Right lobe of liver (tissue), 4 donors: ENCODE results near the gene DDR2.

Experiments
- CTCF ChIP-seq, 4 donors: fragments of 200-600 bp in 3 of 4; fragments of 450-650 bp in 1 of 4; IDR thresholded peaks; one replicate each; pipeline versions ENCODE4 v1.5.1 to v1.8.0; 2016 to 2022; ENCODE audit warnings: antibody characterized with exemption in 4 of 4, mild to moderate bottlenecking in 2 of 4
- POLR2A ChIP-seq: fragments of 450-650 bp; IDR thresholded peaks from one replicate; pipeline ENCODE4 v1.6.1; 2017; ENCODE audit warnings: antibody characterized with exemption, mild to moderate bottlenecking
- donor health status: DM: no; HTN: no; CAD: no.
- donor health status: DM: no; HTN: no; CAD: no.
- donor health status: DM: no; HTN: yes; CAD: no.

GRCh38 chr1:162666006-162666645 is 33.9 kb downstream of the DDR2 start:
- TF ChIP-seq POLR2A (no peak), CTCF (IDR thresholded peaks at IDR 0.05) (no peak)
